ENCODE results near the gene IRF1. TPM values are rescaled to one million over a fixed set of nuclear protein-coding genes. Genes with fewer than 3 reads are reported as not detected.

IRF1 gene
- total RNA-seq, 1 donor from 2014 or later: 10.9 TPM

DNA sequence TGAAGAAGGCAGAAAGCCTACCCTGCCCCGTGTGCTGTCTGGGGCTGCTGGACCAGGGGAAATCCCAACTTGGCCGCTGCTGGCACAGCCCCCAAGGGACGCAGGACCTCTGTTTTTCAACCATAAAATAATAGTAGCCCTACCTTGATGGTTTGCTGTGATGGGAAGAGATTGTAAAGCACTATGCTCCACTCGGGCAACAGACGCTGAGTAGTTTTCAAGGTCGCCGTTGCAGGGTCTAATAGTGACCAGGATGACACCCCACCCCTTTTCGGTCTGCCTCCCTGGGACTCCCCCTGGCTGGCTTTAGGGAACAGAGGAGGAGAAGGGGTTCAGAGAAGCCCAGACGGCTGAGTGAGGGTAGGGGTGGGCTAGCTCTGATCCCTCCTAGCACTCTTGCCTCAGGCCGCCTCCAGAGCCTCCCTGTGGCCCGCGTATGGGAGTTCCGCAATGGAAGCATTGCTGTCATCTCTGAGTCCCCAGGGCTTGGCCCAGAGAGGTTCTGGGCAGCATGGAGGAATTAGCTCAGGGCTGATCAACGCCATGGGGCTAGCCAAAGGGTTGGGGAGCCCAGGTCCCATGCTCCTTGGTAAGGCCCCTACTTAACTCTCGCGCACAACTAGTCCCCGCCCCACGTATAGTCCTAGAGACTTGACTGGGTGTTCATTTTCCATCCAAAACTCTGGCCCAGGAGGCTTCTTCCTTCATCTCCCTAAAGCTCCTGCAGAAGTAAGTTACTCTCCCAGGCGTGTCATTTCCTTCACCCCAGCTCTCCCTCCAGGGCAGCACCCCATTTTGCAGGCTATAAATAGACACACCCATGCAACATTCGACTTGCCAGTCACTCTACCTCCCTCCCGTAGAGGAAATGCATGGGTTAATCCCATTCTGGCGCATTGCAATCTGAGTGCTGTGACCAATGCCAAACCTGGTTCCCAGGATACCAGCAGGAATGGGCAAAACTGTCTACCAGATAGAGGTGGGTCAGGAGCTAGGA, 1.1 kb upstream of the IRF1 start:
- H3K27me3 ChIP-seq (ENCODE audit: low read depth): no peaks in the 10 kb centered on the region
- no peaks in the 10 kb centered on the region for H3K9me3 ChIP-seq (replicated peaks)
- TF ChIP-seq, protein P1, sequence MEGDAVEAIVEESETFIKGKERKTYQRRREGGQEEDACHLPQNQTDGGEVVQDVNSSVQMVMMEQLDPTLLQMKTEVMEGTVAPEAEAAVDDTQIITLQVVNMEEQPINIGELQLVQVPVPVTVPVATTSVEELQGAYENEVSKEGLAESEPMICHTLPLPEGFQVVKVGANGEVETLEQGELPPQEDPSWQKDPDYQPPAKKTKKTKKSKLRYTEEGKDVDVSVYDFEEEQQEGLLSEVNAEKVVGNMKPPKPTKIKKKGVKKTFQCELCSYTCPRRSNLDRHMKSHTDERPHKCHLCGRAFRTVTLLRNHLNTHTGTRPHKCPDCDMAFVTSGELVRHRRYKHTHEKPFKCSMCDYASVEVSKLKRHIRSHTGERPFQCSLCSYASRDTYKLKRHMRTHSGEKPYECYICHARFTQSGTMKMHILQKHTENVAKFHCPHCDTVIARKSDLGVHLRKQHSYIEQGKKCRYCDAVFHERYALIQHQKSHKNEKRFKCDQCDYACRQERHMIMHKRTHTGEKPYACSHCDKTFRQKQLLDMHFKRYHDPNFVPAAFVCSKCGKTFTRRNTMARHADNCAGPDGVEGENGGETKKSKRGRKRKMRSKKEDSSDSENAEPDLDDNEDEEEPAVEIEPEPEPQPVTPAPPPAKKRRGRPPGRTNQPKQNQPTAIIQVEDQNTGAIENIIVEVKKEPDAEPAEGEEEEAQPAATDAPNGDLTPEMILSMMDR (IDR thresholded peaks at IDR 0.05; ENCODE audit: borderline replicate concordance): no peak
- peaks cover 80% of the 10 kb centered on the region for H3K4me1 ChIP-seq
- H3K36me3 ChIP-seq: peaks cover 23% of the 10 kb centered on the region
- H3K27ac ChIP-seq (replicated peaks): peak overlapping the region; percentile 99
- DNase-seq: no peak
- H3K4me3 ChIP-seq: peak overlapping the region; percentile 89
- intact Hi-C loops (cut with micrococcal nuclease): loop anchor here (5.0 kb wide), 1 partner anchor 74 kb away; no protein-coding TSS in a partner anchor

DNA sequence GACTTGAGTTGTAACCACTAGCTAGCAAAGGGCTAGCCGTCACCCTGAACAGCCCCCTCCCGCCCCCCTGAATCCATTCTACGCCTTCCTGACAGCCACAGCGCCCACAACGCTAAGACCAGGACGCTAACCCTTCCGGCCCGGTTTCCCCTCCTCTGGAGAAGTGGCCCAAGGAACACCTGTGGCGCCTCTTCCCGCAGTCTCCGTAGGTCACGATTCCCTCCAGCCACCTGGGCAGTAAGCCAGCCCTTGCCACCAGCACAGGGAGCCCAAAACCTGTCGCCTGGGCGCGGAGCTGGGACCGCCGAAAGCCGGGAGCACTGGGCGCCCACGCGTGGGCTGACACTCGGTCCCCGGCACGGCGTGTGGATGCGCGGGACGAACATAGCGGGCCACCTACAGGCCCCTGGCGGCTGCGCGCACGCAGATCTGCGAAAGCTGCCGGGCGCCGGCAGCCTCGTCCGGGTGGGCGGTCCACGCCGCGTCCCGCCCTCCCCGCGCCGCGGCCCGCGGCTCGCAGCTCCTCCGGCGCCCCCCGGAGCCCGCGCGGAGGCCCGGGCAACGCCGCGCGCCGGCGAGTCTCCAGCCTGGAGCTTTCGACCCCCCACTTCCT, 596 bp downstream of the IRF1 start:
- peaks cover 82% of the 10 kb centered on the region for H3K4me1 ChIP-seq
- H3K36me3 ChIP-seq: peaks cover 40% of the 10 kb centered on the region
- peak; percentile 66 for DNase-seq
- peak overlapping the region; percentile 89 for H3K4me3 ChIP-seq
- no peaks in the 10 kb centered on the region for H3K9me3 ChIP-seq (replicated peaks)
- TF ChIP-seq, protein P1 (IDR thresholded peaks at IDR 0.05; ENCODE audit: borderline replicate concordance): peak; percentile 55
- no peaks in the 10 kb centered on the region for H3K27me3 ChIP-seq (ENCODE audit: low read depth)
- peak overlapping the region; percentile 99 for H3K27ac ChIP-seq (replicated peaks)
- intact Hi-C loops (cut with micrococcal nuclease): loop anchor here (5.0 kb wide), 1 partner anchor 73 kb away; no protein-coding TSS in a partner anchor

GRCh38 chr5:132489051-132489770, 1.4 kb downstream of the IRF1 start:
- TF ChIP-seq, protein P1 (IDR thresholded peaks at IDR 0.05; ENCODE audit: borderline replicate concordance): no peak
- Histone ChIP-seq H3K4me1 (peaks cover 82% of the 10 kb centered on the region), H3K4me3 (peak overlapping the region; percentile 89), H3K9me3 (replicated peaks) (no peaks in the 10 kb centered on the region), H3K27ac (replicated peaks) (peak overlapping the region; percentile 99), H3K27me3 (ENCODE audit: low read depth) (no peaks in the 10 kb centered on the region), H3K36me3 (peaks cover 48% of the 10 kb centered on the region)
- no peak for DNase-seq
- intact Hi-C loops (cut with micrococcal nuclease): no loop called here

GRCh38 chr5:132488590-132488989, 2.0 kb downstream of the IRF1 start:
- no peak for DNase-seq
- TF ChIP-seq, protein P1 (IDR thresholded peaks at IDR 0.05; ENCODE audit: borderline replicate concordance): no peak
- Histone ChIP-seq H3K27ac (replicated peaks) (peak overlapping the region; percentile 99), H3K27me3 (ENCODE audit: low read depth) (no peaks in the 10 kb centered on the region), H3K9me3 (replicated peaks) (no peaks in the 10 kb centered on the region), H3K36me3 (peaks cover 54% of the 10 kb centered on the region), H3K4me3 (peak overlapping the region; percentile 89), H3K4me1 (peaks cover 79% of the 10 kb centered on the region)
- intact Hi-C loops (cut with micrococcal nuclease): no loop called here
